Tibial artery (tissue), 4 donors: ENCODE results near the gene CSNK2A1.

ENCODE experiments used
- DNase-seq, 2 donors: peaks; one replicate each; pipeline ENCODE4 v3.0.0-alpha.2; 2019
- H3K27ac ChIP-seq, 2 donors: fragments of 200-600 bp; sonication (generic) in 1 of 2; 1 replicate in 1 of 2; 2 replicates in 1 of 2; pipeline ENCODE4 v1.5.1; 2018 to 2019; ENCODE audit warnings: mild to moderate bottlenecking in 1 of 2
- H3K27me3 ChIP-seq, 2 donors: fragments of 200-600 bp; sonication (generic) in 1 of 2; one replicate each; pipeline versions ENCODE4 v1.5.1 to v1.6.0; 2016 to 2019
- H3K36me3 ChIP-seq, 3 donors: fragments of 200-600 bp; sonication (generic) in 2 of 3; one replicate each; pipeline ENCODE4 v1.5.1; 2016 to 2019; ENCODE audit warnings: mild to moderate bottlenecking in 2 of 3
- H3K4me1 ChIP-seq, 4 donors: fragments of 200-600 bp; sonication (generic) in 2 of 4; 1 replicate in 3 of 4; 2 replicates in 1 of 4; pipeline ENCODE4 v1.5.1; 2016 to 2019
- H3K4me3 ChIP-seq, 2 donors: fragments of 200-600 bp; sonication (generic) in 1 of 2; 1 replicate in 1 of 2; 2 replicates in 1 of 2; pipeline ENCODE4 v1.5.1; 2018 to 2019; ENCODE audit warnings: mild to moderate bottlenecking in 2 of 2
- H3K9me3 ChIP-seq, 3 donors: fragments of 200-600 bp; sonication (generic) in 1 of 3; one replicate each; pipeline ENCODE4 v1.5.1; 2016 to 2019
- CTCF ChIP-seq, 2 experiments: fragments of 200-600 bp in 1 of 2; fragments of 450-650 bp in 1 of 2; IDR thresholded peaks; one replicate each; pipeline ENCODE4 v1.5.1; 2017 to 2019; ENCODE audit warnings: antibody characterized with exemption in 2 of 2, mild to moderate bottlenecking in 1 of 2, moderate library complexity in 1 of 2
- intact Hi-C: fragments of 100-400 bp; cut with DNase I; formaldehyde crosslinking; loops from one replicate; pipeline ENCODE4 v1.15.0; 2023; ENCODE audit warnings: low total_unique reads

The CSNK2A1 gene

GRCh38 chr20:475463-476357 lies 67.9 kb downstream of the CSNK2A1 start:
- no peak for TF ChIP-seq CTCF (IDR thresholded peaks at IDR 0.05)
- Histone ChIP-seq H3K27me3 (peaks cover 0 to under 1% of the 10 kb centered on the region in 2 donors), H3K27ac (no peak overlapping the region), H3K36me3 (peaks cover 0 to 6% (median 5%) of the 10 kb centered on the region in 3 donors), H3K9me3 (no peaks in the 10 kb centered on the region), H3K4me3 (no peak overlapping the region), H3K4me1 (peaks cover 0 to 11% (median 9%) of the 10 kb centered on the region in 4 donors)
- intact Hi-C loops: no loop called here
- no peak for DNase-seq

- intact Hi-C loops: no loop called here
- no peak for TF ChIP-seq CTCF (IDR thresholded peaks at IDR 0.05)
- no peak overlapping the region for H3K4me3 ChIP-seq
- no peaks in the 10 kb centered on the region for H3K9me3 ChIP-seq
- no peak for DNase-seq
- peaks cover 0 to 9% (median 8%) of the 10 kb centered on the region in 4 donors for H3K4me1 ChIP-seq
- peaks cover 0 to 6% (median 5%) of the 10 kb centered on the region in 3 donors for H3K36me3 ChIP-seq
- peaks cover 0 to 10% of the 10 kb centered on the region in 2 donors for H3K27me3 ChIP-seq
- no peak overlapping the region for H3K27ac ChIP-seq
Observed at GRCh38 chr20:474581-474980, 69.0 kb downstream of the CSNK2A1 start.

GRCh38 chr20:472889-473292 lies 70.7 kb downstream of the CSNK2A1 start:
- Histone ChIP-seq H3K27me3 (peaks cover 0 to 23% of the 10 kb centered on the region in 2 donors), H3K27ac (no peak overlapping the region), H3K9me3 (no peaks in the 10 kb centered on the region), H3K4me1 (no peaks in the 10 kb centered on the region), H3K4me3 (no peak overlapping the region), H3K36me3 (peaks cover 0 to 6% (median 1%) of the 10 kb centered on the region in 3 donors)
- TF ChIP-seq CTCF (IDR thresholded peaks at IDR 0.05): no peak
- DNase-seq: no peak
- intact Hi-C loops: no loop called here

GRCh38 chr20:472137-472846 lies 71.3 kb downstream of the CSNK2A1 start:
- no peak for DNase-seq
- TF ChIP-seq CTCF (IDR thresholded peaks at IDR 0.05): no peak
- no peak overlapping the region for H3K27ac ChIP-seq
- intact Hi-C loops: no loop called here
- no peaks in the 10 kb centered on the region for H3K9me3 ChIP-seq
- H3K4me3 ChIP-seq: no peak overlapping the region
- peaks cover 0 to 29% of the 10 kb centered on the region in 2 donors for H3K27me3 ChIP-seq
- H3K4me1 ChIP-seq: no peaks in the 10 kb centered on the region
- peaks cover 0 to 3% (median 0%) of the 10 kb centered on the region in 3 donors for H3K36me3 ChIP-seq

- H3K27me3 ChIP-seq: peaks cover 0 to 29% of the 10 kb centered on the region in 2 donors
- no peak overlapping the region for H3K4me3 ChIP-seq
- DNase-seq: no peak
- intact Hi-C loops: no loop called here
- no peaks in the 10 kb centered on the region for H3K4me1 ChIP-seq
- no peaks in the 10 kb centered on the region for H3K9me3 ChIP-seq
- no peaks in the 10 kb centered on the region for H3K36me3 ChIP-seq
- TF ChIP-seq CTCF (IDR thresholded peaks at IDR 0.05): no peak
- no peak overlapping the region for H3K27ac ChIP-seq
Observed at GRCh38 chr20:469746-470490, 73.7 kb downstream of the CSNK2A1 start.
